Hypothalamus (tissue), 51 donors: ENCODE results near the gene MYO7A.

ENCODE experiments used
- DNase-seq, 51 donors: peaks; one replicate each; lab custom pipeline; 2025; lab: John Stamatoyannopoulos, UW

Gene MYO7A

DNA sequence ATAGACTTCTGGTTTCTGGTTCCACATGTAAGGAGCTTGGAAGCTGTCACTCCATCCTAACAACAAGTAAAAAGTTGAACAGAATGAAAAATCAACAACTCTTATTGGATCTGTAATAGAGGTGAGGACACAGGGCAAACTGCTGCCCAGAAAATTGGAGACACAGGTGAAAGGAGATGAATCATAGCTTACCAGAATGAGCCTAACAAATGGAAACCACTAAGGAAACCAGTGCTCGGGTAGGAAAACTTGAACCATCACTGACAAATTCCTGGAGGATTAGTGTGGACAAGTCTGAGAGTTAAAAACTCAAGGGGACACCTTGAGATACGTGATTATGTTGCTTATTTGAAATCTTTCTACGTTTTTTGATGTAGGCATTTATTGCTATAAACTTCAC is 121.4 kb downstream of the MYO7A start:
- DNase-seq = no peak

DNA sequence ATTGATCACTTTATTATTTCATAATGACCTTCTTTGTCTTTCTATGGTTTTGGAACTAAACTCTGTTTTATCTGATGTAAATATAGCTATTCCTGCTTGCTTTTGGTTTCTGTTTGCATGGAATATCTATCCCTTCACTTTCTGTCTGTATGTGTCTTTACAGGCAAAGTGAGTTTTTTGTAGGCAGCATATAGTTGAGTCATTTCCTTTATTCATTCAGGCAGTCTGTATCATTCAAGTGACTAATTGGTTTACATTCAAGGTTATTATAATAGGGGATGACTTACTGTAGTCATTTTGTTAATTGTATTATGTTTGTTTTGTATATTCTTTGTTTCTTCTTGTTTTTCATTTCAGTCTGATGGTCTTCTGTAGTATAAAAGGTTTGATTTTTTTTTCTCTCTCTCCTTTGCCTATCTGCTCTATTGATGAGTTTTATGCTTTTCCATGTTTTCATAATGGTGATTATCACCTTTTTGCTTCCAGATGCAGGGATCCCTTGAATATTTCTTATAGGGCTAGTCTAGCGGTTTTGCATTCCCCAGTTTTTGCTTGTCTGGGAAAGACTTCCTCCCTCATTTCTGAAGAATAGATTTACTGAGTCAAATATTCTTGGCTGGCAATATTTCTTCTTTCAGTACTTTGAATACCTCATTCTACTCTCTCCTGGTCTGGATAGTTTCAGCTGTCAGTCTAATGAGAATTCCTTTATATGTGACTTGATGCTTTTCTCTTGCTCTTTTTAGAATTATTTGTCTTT is 123.0 kb downstream of the MYO7A start:
- DNase-seq = no peak

DNA sequence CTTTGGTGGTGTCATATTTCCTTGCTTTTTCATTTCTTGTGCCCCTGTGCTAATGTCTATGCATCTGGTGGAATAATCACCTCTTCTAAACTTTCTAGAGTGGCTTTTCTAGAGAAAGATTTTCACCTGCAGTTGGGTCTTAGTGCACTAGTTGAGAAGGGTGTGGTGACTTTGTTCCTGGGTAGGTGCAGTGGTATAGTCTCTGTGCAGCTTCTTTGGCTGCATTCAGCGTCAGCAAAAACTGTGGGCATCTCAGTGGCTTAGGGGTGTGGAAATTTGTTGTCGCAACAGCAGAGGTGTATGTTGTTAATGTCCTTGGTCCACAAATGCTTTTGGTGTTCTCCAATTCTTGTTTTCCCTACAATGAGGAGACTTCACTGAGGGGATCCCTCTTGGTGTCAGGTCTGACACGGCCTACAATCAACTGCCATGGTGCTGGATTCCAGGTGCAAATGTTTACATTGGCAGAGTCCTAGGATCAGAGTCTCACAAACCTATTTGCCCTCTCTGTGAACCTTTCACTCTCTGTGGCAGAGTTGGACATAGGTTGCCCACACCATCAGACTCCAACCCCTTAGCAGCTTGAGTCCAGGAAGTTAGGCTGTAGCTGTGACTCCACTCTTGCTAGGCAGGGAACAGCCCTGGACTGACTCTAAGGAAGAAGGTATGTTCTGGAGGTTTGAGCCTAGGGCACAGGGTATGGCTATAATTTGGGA is 124.7 kb downstream of the MYO7A start:
- no peak for DNase-seq

DNA sequence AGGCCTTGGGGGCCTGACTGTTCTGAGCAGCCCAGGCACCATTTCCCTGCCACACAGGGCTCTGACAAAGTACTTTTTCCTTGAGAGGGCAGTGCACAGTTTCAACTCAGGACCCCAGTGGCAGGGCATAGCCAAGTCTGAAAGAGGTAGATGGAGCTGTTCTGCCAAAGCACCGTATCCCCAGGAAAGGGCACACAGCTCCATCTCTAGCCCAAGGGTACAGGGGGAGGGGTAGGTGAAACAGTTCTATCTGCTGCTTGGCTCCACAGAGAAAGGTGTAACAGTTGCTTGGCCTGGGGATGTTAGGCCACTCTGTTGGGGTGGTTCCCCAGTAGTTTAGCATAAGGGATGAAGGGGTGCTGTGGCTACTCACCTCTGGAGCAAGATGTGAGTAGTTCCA is 125.6 kb downstream of the MYO7A start:
- no peak for DNase-seq

DNA sequence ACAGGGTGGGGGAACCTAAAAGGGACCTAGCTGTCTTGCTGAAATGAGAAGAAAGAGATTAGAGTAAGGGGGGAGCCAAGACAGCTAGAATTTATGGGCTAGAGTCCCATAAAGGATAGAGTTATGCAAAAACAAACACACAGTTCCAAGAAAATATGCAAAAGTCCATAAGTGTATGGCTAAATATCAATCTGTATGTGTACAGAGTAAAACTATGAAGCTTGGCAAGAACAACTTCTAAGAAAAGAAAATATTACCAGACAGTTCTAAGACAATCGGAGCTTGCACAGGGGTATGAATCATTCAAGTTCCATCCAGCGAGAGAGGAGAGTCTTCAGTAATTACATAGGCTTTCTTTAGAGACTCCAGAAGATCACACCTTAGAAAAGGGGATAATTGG is 131.6 kb downstream of the MYO7A start:
- no peak for DNase-seq

DNA sequence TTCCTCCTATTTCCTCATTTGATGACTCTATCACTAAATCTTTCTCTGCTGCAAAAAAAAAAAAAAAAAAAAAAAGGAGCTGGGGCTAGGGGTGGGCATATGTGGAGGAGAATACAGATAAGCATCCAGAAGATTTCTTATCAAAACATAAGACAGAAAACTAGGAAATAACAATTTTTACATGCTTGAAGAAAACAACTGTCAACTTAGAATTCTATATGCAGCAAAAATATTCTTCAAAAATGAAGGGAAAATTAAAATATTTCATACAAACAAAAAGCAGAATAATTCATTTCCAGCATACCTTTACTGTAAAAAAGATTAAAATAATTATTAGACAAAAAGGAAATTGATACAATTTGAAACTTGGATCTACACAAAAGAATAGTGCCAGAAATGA is 134.8 kb downstream of the MYO7A start:
- DNase-seq = no peak
